ENCODE measurements around the gene MEF2D.
A peak's percentile ranks its signal among the peaks of the same experiment; 100 is the strongest.

Gene MEF2D

DNA sequence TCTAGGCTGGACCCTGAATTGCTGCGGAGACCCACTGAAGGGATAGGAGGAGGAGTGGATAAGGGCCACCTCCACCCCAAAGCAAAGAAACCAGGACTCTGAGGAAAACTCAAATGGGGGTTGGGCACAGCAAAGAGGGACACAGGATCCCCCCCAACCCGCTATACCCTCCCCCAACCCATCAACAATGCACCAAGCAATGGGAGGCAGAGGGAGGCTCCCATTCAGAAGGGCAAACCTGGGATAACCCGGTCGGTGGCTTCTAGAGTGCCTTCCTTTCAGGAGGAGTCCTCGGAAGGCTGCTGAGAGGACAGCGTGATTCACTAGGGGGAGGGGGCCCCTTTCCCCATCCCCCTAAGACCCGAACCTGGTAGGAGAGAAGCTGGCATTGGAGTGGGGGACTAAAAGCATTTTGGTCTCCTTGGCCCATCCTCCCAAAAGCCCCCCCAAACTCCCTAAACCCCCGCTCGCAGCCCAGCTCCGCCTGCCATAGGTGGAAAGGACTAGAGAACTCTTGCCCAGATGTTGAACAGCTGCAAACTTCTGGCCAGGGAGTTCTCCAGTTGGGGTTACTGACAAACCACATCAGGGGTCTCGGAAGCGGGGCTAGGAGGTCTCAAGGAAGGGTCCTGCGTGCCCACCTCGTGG, 1.3 kb downstream of the MEF2D start:
- DNase-seq, result no peak

DNA sequence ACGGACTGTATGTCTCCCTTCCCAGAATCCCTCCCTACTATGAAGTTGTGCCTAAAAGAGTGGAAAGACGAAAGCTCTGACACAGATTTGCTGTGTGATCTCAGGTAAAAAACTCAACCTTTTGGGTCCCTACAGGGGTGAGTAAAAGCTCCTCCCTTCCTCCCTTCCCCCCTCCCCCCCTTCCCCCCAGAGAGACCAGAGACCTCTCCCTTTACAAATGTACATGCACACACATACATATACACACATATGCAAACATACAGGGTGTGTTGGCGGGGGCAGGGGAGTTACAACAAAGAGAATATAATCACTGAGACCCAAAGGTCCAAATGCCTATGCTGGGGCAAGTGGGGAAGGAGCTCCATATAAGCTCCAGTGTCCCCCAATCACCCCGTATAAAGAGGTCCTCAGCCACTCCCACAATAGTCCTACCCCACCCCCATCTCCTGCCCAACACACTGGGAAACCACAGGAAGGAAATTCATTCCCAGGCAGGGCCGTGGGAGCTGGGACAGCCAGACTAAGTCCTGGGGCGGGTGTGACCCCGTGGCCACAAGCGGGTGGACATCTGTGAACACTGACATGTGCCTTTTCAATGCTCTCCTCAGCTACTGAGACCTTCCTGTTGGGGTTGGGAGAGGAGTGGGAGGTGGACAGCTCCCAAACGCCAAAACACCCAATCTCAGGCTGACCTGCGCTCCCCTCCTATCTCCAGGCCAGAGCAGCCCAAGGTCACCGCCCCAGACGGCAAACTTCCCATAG, 2.0 kb downstream of the MEF2D start:
- DNase-seq, result no peak

DNA sequence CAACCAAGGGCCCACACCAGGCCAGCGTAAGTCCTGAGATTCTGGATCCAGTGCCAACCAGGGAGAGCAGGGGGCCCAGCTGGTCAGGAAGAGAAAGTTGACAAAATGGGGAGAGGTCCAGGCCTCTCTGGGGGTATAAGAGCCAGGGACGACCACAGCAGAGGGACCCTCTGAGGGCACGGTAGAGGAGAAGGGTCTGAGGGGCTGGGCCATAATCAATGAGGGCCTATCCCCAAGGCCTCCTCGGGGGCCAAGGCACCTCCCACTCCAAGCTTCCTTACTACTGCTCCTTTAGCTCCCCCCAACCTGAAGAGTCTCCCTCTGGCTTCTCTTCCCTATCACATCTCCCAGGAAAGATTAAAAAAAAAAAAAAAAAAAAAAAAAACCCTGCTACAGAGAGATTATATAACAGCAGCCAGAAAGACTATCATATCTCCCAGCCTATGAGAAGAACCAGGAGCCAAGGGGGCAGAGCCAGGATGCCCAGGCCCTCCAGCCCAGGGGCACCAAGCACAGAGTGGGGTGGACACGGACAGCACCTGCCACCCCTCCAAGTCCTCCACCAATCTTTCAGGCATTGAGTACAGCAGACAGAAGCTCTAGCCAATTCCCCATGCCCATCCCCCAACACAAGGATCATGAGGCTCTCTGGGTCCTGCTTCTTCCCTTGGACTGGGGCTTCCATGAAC, 2.7 kb downstream of the MEF2D start:
- DNase-seq, result no peak

DNA sequence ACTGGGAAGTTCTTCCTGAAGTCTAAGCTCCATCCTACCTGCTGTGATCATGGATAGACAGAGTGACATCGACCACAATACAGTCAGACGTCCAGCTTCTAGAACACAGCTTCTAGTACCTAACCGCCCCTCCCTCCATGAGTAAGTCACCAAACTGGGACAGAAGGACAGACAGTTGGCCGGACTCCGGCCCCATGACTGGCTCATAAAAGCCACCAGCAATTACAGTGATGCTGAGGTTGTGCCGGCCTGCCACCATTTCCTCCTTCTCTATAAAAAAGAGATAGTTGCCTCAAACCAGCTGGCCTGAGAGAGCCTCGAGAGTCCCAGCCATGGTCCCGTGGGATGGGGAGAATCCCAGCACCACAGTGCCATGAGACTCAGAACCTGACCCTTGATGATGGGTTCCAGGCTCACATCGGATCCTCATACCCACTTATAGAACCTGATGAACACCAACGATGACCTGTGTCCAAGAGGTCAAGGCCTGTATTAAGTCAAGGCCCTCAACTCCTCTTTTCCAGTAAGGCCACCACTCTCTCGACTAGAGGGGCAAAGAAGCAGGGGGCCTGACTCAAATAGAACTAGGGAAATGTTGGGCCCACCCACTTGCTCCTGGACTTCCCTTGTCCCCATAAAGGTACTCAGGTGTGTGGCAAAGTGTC, 3.4 kb downstream of the MEF2D start:
- DNase-seq, result no peak

DNA sequence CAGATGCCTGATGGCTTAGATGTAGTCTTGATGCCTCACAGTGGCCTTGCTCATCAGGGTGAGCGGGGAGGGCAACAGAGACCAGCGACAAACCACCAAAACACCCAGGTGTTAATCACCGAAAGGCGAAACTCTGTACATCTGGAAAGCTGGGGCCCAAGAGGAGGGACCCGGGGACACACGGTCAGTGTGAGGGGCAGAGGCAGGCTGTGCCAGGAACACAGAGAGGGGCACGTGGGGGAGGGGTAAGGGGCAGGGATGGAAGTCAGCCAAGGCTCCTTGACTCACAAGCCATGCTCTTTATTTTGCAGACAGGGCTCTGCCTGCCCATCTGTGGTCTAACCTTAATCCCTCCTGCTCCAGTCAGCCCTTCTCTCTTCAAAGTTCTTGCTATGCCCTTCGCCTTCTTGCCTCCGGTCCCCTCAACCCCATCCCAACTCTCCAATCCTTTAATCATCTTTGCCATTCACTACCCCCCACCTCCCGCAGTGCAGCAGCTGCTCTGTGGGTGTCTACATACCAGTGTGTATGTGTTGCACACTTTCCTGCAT, 4.3 kb downstream of the MEF2D start:
- DNase-seq, result peak; percentile 70

DNA sequence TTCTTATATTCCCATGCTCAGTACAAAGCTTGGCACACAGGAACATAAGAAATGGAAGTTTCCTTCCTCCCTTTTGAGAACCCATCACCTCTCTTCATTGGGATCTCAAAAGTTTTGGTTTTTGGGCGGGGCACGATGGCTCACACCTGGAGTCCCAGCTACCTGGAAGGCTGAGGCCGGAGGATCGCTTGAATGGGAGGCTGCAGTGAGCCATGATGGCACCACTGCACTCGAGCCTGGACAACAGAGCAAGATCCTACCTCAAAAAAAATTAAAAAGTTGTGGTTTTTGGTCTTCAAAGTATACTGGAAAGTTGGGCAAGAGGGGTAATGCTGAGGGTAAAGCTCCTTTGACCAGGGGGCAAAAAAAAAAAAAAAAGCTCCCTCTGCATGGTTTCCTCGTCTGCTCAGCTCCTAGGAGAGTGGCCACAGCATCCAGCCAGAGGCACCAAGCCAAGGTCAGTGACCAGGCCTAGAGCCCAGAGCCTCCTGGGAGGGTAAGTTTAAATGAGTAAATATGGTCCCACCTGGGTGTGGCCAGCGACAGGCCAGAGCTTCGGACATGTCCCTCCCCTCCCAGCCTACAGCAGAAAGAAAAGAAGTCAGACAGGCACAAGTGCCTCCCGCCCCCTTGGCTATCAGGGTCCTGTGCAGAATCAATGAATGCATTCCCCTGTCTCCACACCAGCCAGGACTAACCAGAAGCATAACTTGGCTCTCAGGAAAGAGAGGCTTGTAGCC, 5.0 kb downstream of the MEF2D start:
- no peak for DNase-seq

DNA sequence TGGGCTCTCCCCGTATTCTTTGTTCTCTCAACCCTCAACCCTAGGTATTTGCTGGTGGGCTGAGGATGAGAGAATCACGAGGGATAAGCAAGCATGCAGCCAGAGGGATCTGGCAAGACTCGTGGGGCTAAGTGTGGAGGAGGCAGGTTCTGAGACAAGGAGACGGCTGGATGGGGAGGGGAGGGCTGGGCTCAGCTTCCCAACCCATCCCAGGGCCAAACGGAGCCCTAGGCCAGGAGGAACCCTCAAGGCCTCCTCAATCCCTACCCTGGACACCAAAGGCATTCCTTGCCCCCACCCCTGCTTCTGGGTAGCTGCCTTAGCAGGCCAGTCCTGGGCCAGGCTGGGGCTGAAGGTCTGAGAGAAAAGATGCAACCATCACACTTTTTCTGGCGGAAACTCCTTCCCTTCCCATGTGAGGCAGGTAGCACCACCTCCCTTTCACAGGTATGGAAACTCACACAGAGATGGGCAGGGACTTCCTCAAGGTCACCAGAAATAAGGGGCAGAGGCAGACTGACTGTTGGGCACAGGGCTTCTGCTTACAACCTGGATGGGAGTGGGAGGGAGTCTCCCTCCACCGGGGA, 6.2 kb downstream of the MEF2D start:
- DNase-seq, result no peak

DNA sequence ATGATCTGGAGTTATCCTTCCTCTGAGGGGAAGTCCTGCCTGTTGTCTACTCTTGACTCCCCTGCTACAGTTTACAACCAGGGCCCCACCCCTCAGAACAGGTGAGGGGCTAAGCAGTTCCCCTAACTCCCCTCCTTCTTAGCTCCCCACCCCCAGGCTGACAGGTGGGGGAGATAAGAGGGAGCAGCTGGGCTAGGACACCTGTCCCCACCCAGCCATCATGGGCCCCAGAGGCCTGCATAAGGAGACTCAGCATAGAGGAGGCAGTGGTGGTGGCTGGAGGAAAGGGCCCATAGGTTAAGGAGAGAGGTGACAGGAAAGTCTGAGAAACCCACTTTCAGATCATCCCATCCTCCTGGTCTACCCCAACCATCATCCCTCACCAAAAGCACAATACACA, 6.8 kb downstream of the MEF2D start:
- DNase-seq, result no peak

DNA sequence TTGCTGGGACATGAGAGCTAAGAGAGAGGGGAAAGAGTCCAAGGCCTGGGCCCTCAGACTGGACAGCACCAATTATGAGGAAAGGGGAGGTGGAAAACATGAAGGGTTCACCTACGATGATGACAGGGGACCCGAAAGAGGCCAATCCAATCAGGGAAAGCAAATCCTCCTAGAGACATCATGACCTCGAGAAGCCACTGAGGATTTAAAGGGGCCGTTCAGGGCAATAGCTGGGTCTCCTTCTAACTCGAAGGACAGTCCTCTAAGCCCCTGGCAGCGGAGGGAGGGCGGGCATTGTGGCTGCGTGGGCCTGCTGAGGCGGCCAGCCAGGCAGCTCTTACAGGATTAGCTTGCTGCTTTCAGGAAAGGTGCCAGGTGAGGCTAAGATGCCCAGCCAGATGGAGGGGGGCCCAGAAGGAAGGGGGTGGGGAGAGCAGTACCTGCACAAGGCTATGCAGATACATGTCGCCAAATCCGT, 7.4 kb downstream of the MEF2D start:
- no peak for DNase-seq

DNA sequence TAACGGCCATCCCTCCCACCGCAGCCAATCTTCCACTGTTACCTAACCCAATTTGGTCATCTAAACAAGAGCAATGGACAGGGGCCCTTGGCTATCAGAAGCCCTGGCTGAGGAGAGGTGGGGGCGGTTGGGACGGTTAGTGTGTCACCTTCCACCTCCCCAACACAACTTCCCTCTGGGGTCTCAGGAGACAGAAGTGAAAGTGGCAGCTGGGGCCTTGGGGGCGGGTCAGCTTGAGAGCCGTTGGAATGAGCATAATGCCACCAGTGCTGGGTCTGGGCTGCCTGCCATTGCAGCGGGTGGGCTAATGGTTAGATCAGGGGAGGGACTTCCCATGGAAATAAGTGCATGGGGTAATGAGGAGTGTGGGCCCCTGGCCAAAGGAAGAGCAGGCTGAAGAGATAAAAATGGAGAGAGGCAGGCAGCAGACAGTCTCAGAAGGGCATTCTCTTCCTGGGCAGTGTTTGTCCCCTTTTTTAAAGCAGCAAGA, 7.9 kb downstream of the MEF2D start:
- no peak for DNase-seq

DNA sequence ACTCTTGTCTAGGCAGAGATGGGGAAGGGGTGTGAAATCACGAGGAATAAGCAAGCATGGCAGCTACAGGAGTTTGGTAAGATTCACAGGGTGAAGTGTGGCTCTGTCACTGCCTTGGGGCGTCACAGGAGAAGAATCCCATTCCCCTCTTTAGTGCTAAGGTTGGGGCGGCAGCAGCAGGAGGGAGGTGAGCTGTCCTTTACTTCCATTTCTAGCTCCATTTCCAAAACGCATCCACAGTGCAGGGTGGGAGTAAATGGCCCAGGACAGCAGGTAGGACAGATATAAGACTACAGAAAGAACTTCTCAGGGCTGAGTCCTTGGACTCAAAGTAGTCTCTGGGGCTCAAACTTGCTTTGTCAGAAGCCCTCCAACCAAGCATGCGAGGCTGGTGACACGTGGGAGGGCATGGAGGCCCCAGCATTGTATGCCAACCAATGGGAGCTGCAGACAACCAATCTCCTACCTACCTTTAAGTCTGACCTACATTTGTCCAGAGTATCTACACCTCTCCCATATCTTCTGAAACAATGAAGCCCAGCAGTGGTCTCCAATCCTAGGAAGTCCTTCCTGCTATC, 8.5 kb downstream of the MEF2D start:
- DNase-seq, result no peak

DNA sequence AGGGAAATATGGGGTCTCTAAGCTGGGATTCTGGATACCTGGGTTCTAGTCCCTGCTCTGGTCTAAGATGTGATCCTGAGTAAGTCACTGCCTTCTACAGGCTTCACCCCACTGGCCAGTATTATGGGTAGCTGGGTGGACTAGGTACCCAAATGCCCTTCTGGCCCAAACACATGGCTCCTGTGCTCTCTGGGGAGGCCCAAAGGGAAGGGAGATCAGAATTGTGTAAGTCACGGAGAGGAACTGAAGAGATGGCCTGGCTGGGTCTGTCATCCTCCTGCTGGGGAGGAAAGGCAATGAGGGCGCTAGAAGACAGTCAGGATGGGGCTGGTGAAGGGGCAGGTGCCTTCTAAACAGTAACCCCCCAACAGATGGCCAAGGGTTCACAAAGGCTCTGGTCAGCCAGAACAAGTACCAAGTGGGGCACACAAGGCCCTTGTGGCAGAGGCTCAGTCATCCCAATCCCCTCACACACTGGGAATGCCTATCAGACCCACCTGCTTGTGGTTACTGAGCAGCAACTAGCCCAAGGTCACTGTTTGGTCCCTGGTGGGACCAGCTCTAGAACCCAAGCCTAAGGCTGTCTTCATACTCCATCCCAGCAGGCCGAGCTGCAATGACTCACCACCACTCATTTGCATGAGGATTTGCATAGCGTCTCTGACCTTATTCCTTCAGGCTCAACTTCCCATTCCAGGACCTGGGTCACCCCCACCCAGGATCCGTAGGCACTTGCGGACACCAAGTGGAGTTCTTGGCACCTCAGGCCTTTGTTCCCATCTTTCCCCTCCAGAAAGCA, 9.2 kb downstream of the MEF2D start:
- no peak for DNase-seq

DNA sequence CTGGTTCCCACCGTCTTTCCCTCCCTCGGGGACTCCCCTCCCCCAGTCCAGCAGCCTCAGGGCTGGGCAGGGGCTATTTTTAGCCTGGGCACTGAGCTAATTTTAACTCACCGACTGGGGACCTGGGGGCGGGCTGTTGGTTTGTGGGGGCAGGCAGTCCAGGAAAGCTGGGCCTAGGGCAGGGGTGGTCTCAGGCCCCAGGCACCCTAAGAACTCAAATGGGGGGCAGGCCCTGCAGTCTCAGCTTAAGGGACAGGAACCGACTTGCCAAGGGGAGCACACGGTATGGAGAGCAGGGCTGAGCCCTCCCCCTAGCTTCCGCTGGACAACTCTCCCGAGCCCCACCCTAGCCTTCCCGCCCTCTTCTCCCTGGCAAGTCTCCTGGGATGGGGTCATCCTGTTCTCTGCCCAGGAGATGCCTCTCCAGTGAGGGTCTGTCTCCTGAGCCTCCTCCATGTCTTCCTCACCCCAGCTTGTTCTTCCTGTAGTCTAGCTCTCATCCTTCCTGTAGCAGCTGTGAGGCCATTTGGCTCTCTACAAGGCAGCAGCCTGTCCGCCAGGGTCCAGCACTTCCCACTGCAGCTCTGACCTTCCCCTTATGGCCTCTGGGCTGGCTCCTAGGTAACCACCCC, 10.1 kb downstream of the MEF2D start:
- DNase-seq, result no peak

DNA sequence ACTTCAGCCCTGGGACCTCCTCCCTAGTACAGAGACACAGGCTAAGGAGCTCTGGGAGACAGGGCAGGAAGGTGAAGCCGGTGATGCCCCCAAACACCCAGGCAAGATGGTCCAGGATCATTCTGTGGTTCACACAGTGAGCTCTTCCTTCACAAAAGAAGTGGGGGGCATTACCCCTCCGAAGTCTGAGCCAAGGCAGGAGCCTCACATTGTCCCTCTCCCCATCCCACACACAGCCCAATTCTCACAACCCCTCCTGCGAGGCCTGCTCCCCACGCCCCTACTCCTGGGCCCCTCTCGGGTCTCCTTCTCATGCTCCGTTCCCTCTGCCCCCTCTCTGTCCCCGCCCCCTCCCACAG, 10.7 kb downstream of the MEF2D start:
- no peak for DNase-seq

DNA sequence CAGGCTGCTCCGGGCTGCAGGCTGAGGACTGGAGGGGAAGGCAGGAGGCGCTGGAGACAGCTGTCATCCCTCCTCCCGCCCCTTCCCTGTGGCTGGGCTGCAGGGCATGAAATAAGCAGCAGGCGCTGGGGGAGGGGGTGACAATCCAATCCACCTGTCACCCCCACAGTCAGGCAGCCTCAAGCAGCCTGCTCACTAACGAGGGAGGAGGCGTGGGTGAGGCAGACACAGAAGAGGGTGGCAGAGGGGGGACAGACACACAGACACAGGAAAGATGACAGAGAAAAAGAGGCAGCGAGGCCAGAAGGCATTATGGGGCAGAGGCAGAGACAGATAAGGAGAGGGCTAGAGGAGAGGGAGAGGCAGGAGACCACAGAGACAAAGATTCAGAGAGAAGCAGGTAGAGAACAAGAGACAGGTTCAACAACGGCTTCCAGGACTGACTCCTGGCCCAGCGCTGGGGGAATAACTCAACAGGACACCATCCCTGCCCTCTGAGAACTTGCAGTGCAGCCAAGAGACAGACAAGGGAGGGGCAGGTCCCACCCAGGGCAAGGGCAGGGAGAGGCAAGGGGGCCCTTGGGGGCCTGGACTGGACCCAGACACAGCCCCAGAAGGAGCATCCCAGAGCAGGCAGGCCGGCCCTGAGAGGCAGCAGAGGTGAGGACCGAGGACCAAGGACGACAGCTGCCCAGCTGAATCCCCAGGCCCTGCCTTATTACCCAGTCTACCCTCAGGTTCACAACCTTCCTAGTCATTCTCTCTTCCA, 11.2 kb downstream of the MEF2D start:
- peak; percentile 81 for DNase-seq

DNA sequence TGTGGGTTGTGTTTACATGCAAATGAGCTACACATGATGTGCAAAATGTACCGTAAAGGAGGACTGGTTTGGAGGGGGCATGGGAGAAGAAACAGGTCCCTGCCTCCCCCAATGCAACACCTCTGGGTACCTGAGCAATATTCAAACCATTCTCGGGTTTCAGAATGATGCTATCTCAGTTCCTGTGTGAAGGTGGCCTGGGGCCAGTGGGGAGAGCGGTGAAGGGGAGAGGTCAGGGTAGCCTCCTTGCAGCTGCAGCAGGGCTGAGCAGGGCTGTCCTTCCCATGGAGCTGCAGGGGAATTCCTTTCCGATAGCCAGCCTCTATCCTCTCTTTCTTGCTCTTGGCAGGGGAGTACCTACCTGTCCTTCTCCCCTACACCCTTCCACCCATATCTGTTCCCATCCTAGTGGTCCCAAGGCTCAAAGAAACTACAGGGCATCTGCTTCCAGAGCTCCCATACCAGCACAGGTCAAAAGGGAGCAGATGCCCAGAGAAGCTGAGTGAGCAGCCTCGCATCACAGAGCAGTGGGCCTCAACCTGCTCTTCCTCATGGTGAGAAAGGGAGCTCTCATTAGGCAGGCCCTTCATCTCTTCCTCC, 11.9 kb downstream of the MEF2D start:
- DNase-seq, result no peak

DNA sequence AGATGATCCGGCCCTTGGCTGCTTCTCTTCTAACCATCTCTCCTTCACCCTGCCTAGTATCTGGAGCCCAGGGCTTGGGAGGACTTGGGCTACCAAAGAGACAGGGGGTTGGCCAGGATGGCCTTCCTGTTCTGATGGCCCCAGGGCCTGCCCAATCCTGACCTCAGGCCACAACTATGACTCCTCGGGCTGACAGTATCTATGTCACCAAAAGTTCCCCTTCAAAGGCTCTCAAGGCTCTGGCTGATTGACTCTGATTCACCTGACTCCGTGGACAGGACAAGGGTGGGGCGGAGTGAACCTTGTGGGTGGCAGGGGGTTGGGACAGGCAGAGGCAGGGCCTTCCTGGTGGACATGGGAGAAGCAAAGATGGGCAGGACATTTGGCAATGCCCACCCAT, 12.7 kb downstream of the MEF2D start:
- DNase-seq, result no peak

DNA sequence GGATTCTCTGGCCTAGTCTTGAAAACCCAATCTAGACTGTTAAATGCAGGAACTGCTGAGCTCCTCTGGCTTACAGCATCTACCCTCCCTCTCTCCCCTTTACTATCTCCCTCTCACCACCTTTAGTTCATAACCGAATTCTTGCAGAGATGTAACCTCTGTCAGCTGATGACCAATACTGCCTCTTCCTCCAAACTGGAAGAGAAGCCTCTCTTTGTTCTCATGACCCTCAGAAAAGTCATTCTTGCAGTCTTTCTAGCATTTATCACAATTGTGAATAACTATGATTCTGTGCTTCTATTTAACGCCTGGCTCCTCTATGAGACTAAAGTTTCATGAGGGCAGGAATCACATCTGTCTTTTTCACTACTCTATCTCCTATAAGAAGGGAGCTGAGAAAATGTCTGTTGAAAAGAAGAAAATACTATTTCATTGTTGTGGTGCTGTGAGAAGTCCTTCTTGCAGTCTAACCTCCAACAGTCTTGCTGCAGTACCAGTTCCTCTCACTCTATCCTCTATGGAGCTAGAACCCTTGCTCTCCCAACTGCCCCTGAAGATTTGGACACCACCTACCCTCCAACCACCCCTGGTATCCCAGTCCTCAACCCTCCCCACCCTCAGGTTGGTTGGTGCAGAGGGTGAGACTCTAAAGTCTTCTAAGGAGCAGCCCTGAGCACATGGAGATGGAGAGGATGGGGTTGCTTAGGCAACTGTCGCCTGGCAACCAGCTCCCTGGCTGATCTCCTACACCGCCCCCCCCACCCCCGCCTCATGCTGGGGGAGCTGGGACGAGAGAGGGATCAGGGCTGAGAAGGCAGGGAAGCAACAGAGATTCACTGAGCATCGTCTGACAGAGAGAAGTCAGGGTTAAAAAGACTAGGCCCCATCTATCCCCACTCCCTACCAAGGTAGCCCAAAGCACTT, 13.9 kb downstream of the MEF2D start:
- no peak for DNase-seq

Measured in NCI-H524 treated with DMSO at 0.1 percent for 48 hours (cell line).